ENCODE results near the gene FUT2. TPM values are rescaled to one million over a fixed set of nuclear protein-coding genes. Genes with fewer than 3 reads are reported as not detected.

Gene FUT2
- polyA plus RNA-seq, 1 donor from 2014 or later, result not detected

Other genes with a start within 250 kb of the FUT2 start
- gene GRWD1, start 250.0 kb upstream of the FUT2 start, polyA plus RNA-seq, result 10.6 and 11.8 TPM in 2 replicates
- gene KCNJ14, start 240.4 kb upstream of the FUT2 start, polyA plus RNA-seq, result 1.1 and 1.6 TPM in 2 replicates
- gene CYTH2, start 226.6 kb upstream of the FUT2 start, polyA plus RNA-seq, result 314 and 397 TPM in 2 replicates
- gene LMTK3, start 184.1 kb upstream of the FUT2 start, polyA plus RNA-seq, result 8.1 and 17.1 TPM in 2 replicates
- gene SULT2B1, start 143.8 kb upstream of the FUT2 start, polyA plus RNA-seq, result not detected in 2 replicates
- gene SPACA4, start 89.2 kb upstream of the FUT2 start, polyA plus RNA-seq, result not detected in 2 replicates
- gene FAM83E, start 80.9 kb upstream of the FUT2 start, polyA plus RNA-seq, result 0.73 and 1.2 TPM in 2 replicates
- 2,102 and 2,180 TPM in 2 replicates for gene RPL18, start 76.8 kb upstream of the FUT2 start, polyA plus RNA-seq
- 22.6 and 32.6 TPM in 2 replicates for gene SPHK2, start 76.5 kb upstream of the FUT2 start, polyA plus RNA-seq
- 1.0 and 3.6 TPM in 2 replicates for gene DBP, start 58.6 kb upstream of the FUT2 start, polyA plus RNA-seq
- gene CA11, start 49.8 kb upstream of the FUT2 start, polyA plus RNA-seq, result 105 and 108 TPM in 2 replicates
- 1.0 TPM in 1 of 2 replicates, not detected in the other for gene NTN5, start 23.0 kb upstream of the FUT2 start, polyA plus RNA-seq
- gene MAMSTR, start 23.8 kb downstream of the FUT2 start, polyA plus RNA-seq, result 0.36 and 0.96 TPM in 2 replicates
- gene RASIP1, start 44.6 kb downstream of the FUT2 start, polyA plus RNA-seq, result 0.26 TPM in 1 of 2 replicates, not detected in the other
- gene IZUMO1, start 50.9 kb downstream of the FUT2 start, polyA plus RNA-seq, result not detected in 2 replicates
- gene FUT1, start 56.7 kb downstream of the FUT2 start, polyA plus RNA-seq, result 0.15 and 0.26 TPM in 2 replicates
- gene FGF21, start 59.6 kb downstream of the FUT2 start, polyA plus RNA-seq, result not detected in 2 replicates
- gene BCAT2, start 115.1 kb downstream of the FUT2 start, polyA plus RNA-seq, result 19.5 and 28.5 TPM in 2 replicates
- gene HSD17B14, start 140.5 kb downstream of the FUT2 start, polyA plus RNA-seq, result 0.40 and 0.44 TPM in 2 replicates
- not detected in 2 replicates for gene PLEKHA4, start 172.6 kb downstream of the FUT2 start, polyA plus RNA-seq
- gene PPP1R15A, start 176.4 kb downstream of the FUT2 start, polyA plus RNA-seq, result 73.3 and 73.6 TPM in 2 replicates
- gene TULP2, start 202.8 kb downstream of the FUT2 start, polyA plus RNA-seq, result not detected in 2 replicates
- gene NUCB1, start 204.3 kb downstream of the FUT2 start, polyA plus RNA-seq, result 80.0 and 83.7 TPM in 2 replicates
- 1.4 and 4.8 TPM in 2 replicates for gene DHDH, start 237.7 kb downstream of the FUT2 start, polyA plus RNA-seq

All from neural cell (in vitro differentiated cells).